OCI-LY7 (cell line): ENCODE results near the gene ZNF207.

Source experiments
- EZH2phosphoT487 ChIP-seq: fragments of 200-600 bp; sonication (generic); IDR thresholded peaks from 2 replicates; pipeline ENCODE4 v1.6.1; 2018; ENCODE audit warnings: low read depth, borderline replicate concordance, mild to moderate bottlenecking, mixed run types, antibody characterized with exemption, low read length, moderate library complexity, mixed read lengths
- TF ChIP-seq, protein P1 (sequence below): fragments of 200-600 bp; sonication (generic); conservative IDR thresholded peaks from 2 replicates; pipeline ENCODE4 v1.5.1; 2014; ENCODE audit warnings: mild to moderate bottlenecking, antibody characterized with exemption, low read length, moderate library complexity, mixed read lengths

DNA sequence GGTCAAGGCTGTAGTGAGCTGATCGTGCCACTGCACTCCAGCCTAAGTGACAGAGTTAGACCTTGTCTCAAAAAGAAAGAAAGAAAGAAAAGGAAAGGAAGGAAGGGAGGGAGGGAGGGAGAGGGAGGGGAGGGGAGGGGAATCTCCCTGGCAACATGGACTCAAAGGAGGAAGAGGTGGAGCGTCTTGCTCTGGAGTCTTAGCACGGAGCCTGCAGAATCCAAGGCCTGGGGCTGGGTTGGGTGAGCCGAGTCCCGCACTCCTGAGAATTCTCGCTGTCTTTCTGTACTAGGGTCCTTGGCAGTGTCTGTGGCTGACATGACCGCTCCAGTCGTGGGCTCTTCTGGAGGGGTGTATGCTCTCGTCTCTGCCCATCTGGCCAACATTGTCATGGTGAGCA is 44.9 kb upstream of the ZNF207 start:
- TF ChIP-seq, protein P1, sequence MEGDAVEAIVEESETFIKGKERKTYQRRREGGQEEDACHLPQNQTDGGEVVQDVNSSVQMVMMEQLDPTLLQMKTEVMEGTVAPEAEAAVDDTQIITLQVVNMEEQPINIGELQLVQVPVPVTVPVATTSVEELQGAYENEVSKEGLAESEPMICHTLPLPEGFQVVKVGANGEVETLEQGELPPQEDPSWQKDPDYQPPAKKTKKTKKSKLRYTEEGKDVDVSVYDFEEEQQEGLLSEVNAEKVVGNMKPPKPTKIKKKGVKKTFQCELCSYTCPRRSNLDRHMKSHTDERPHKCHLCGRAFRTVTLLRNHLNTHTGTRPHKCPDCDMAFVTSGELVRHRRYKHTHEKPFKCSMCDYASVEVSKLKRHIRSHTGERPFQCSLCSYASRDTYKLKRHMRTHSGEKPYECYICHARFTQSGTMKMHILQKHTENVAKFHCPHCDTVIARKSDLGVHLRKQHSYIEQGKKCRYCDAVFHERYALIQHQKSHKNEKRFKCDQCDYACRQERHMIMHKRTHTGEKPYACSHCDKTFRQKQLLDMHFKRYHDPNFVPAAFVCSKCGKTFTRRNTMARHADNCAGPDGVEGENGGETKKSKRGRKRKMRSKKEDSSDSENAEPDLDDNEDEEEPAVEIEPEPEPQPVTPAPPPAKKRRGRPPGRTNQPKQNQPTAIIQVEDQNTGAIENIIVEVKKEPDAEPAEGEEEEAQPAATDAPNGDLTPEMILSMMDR: no peak
- TF ChIP-seq EZH2phosphoT487: no peak
